PC-9 (cell line): ENCODE data around the gene THBS1.

Experiments
- EZH2 ChIP-seq: fragments of 200-600 bp; sonication (generic); IDR thresholded peaks from 2 replicates; pipeline ENCODE4 v1.8.0; 2017; ENCODE audit warnings: antibody characterized with exemption, low read depth
- TF ChIP-seq, protein P1 (sequence below): fragments of 200-600 bp; sonication (generic); conservative IDR thresholded peaks from 2 replicates; pipeline ENCODE4 v1.6.1; 2017; ENCODE audit warnings: mixed run types, antibody characterized with exemption, mild to moderate bottlenecking, moderate library complexity

DNA sequence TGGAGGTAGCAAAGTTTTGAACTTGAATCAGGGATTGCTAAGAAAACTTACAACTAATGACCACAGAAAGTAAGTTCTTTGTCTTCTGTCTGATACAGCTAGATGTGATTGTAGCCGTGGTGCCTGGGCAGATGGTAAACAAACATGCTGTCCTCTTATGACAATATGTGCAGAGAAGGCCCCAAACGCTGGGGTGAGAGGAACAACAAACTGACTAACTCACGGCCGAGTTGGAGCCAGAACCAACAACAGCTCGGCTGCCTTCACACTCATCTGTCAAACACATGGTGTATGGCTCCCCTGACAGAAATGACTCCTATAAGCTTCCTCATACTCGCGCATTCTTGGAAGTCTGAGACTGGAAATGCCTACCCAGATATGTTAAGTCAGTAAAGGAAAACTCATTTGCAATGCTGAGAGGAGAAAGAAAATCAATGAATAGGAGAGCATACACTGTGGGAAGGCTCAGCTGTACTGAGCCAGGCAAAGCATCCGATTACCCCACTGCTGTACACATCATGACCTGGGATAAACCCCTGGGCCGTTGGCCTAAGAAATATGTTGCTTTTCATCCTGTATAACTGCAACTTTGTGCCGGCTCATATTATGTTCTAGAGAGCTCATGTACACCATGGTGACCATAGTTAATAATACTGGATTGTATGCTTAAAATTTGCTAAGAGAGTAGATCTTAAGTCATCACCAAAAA, 5.7 kb downstream of the THBS1 start:
- TF ChIP-seq, protein P1, sequence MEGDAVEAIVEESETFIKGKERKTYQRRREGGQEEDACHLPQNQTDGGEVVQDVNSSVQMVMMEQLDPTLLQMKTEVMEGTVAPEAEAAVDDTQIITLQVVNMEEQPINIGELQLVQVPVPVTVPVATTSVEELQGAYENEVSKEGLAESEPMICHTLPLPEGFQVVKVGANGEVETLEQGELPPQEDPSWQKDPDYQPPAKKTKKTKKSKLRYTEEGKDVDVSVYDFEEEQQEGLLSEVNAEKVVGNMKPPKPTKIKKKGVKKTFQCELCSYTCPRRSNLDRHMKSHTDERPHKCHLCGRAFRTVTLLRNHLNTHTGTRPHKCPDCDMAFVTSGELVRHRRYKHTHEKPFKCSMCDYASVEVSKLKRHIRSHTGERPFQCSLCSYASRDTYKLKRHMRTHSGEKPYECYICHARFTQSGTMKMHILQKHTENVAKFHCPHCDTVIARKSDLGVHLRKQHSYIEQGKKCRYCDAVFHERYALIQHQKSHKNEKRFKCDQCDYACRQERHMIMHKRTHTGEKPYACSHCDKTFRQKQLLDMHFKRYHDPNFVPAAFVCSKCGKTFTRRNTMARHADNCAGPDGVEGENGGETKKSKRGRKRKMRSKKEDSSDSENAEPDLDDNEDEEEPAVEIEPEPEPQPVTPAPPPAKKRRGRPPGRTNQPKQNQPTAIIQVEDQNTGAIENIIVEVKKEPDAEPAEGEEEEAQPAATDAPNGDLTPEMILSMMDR: no peak
- no peak for TF ChIP-seq EZH2
